Measurements from ENCODE around the gene SZRD1. TPM values are rescaled to one million over a fixed set of nuclear protein-coding genes. Genes with fewer than 3 reads are reported as not detected.

SZRD1 gene
- total RNA-seq, 1 experiment from 2014 or later = 114 TPM

- Histone ChIP-seq H3K36me3 (ENCODE audit: low read depth) (no peaks in the 10 kb centered on the region), H3K9me3 (ENCODE audit: insufficient read depth, low read depth) (no peaks in the 10 kb centered on the region), H4K20me1 (ENCODE audit: insufficient read depth) (0 out of 2 replicates have a peak, but pooled peaks cover 7% of the 10 kb centered on the region), H3K4me3 (no peak overlapping the region), H2AFZ (no peak overlapping the region), H3K4me2 (no peak overlapping the region), H3K79me2 (ENCODE audit: low read depth) (peaks cover 23% of the 10 kb centered on the region; the same call in 1 of the 2 replicates), H3K4me1 (replicated peaks; ENCODE audit: insufficient read depth) (peaks cover 9% of the 10 kb centered on the region), H3F3A (ENCODE audit: insufficient read depth, low read depth) (no peaks in the 10 kb centered on the region), H3K9me2 (ENCODE audit: insufficient read depth) (no peaks in the 10 kb centered on the region), H3K27ac (peak overlapping the region; percentile 32; the same call in 1 of the 2 replicates), H3K27me3 (ENCODE audit: insufficient read depth, low read depth) (no peaks in the 10 kb centered on the region)
- CTCF ChIA-PET = no interaction called here
- TF ChIP-seq CTCF (conservative IDR thresholded peaks at IDR 0.05) (no peak), EZH2 (IDR thresholded peaks at IDR 0.05; ENCODE audit: low read depth) (no peak)
- peak; percentile 37 to 55 for DNase-seq
- no TSS peak for BruUV-seq (replicated peaks)
- POLR2A ChIA-PET (ENCODE audit: unreplicated experiment) = interaction anchor here (0.5 to 0.7 kb wide), 3 partner anchors 27 to 1910 kb away, joined by 3 to 7 read pairs (median 4); no protein-coding TSS in a partner anchor
- intact Hi-C loops (cut with micrococcal nuclease; ENCODE audit: unreplicated experiment) = no loop called here
Measured at GRCh38 chr1:16324456-16324890, 42.6 kb upstream of the SZRD1 start.

GRCh38 chr1:16326833-16327404 lies 40.1 kb upstream of the SZRD1 start:
- no peaks in the 10 kb centered on the region for H3K36me3 ChIP-seq (ENCODE audit: low read depth)
- H3K27ac ChIP-seq = no peak overlapping the region
- intact Hi-C loops (cut with micrococcal nuclease; ENCODE audit: unreplicated experiment) = no loop called here
- no peak for DNase-seq
- no peak for TF ChIP-seq EZH2 (IDR thresholded peaks at IDR 0.05; ENCODE audit: low read depth)
- TF ChIP-seq CTCF (conservative IDR thresholded peaks at IDR 0.05) = no peak
- H3K9me3 ChIP-seq (ENCODE audit: insufficient read depth, low read depth) = no peaks in the 10 kb centered on the region
- H3K4me3 ChIP-seq = no peak overlapping the region
- no peak overlapping the region for H3K4me2 ChIP-seq
- H3K79me2 ChIP-seq (ENCODE audit: low read depth) = peaks cover 16% of the 10 kb centered on the region; the same call in 1 of the 2 replicates
- BruUV-seq (replicated peaks) = no TSS peak
- no peaks in the 10 kb centered on the region for H3K9me2 ChIP-seq (ENCODE audit: insufficient read depth)
- ChIA-PET CTCF (interaction anchor here (0.5 kb wide), 1 partner anchor 249 kb away, joined by 4 read pairs; no protein-coding TSS in a partner anchor), POLR2A (ENCODE audit: unreplicated experiment) (no interaction called here)
- H3K4me1 ChIP-seq (replicated peaks; ENCODE audit: insufficient read depth) = peaks cover 9% of the 10 kb centered on the region
- 0 out of 2 replicates have a peak, but pooled peaks cover 2% of the 10 kb centered on the region for H3F3A ChIP-seq (ENCODE audit: insufficient read depth, low read depth)
- H3K27me3 ChIP-seq (ENCODE audit: insufficient read depth, low read depth) = no peaks in the 10 kb centered on the region
- H4K20me1 ChIP-seq (ENCODE audit: insufficient read depth) = no peaks in the 10 kb centered on the region
- H2AFZ ChIP-seq = no peak overlapping the region

GRCh38 chr1:16334655-16335340 lies 32.2 kb upstream of the SZRD1 start:
- Histone ChIP-seq H2AFZ (no peak overlapping the region), H3K4me2 (peak overlapping the region; percentile 19; the same call in 1 of the 2 replicates), H3K79me2 (ENCODE audit: low read depth) (peaks cover 32% of the 10 kb centered on the region), H3K27me3 (ENCODE audit: insufficient read depth, low read depth) (no peaks in the 10 kb centered on the region), H3F3A (ENCODE audit: insufficient read depth, low read depth) (peaks cover 14% of the 10 kb centered on the region; the same call in 1 of the 2 replicates), H3K36me3 (ENCODE audit: low read depth) (no peaks in the 10 kb centered on the region), H3K4me3 (no peak overlapping the region), H3K9me2 (ENCODE audit: insufficient read depth) (no peaks in the 10 kb centered on the region), H3K27ac (peak overlapping the region; percentile 56), H3K9me3 (ENCODE audit: insufficient read depth, low read depth) (no peaks in the 10 kb centered on the region), H3K4me1 (replicated peaks; ENCODE audit: insufficient read depth) (peaks cover 12% of the 10 kb centered on the region; the same call in 1 of the 2 replicates), H4K20me1 (ENCODE audit: insufficient read depth) (peaks cover 6% of the 10 kb centered on the region; the same call in 1 of the 2 replicates)
- ChIA-PET POLR2A (ENCODE audit: unreplicated experiment) (no interaction called here), CTCF (interaction anchor here (1.0 kb wide), 1 partner anchor 14 kb away, joined by 11 read pairs; no protein-coding TSS in a partner anchor)
- no peak for TF ChIP-seq EZH2 (IDR thresholded peaks at IDR 0.05; ENCODE audit: low read depth)
- no peak for TF ChIP-seq CTCF (conservative IDR thresholded peaks at IDR 0.05)
- peak; percentile 23 to 85 for DNase-seq
- intact Hi-C loops (cut with micrococcal nuclease; ENCODE audit: unreplicated experiment) = loop anchor here (1.0 kb wide), 1 partner anchor 15 kb away; no protein-coding TSS in a partner anchor
- BruUV-seq (replicated peaks) = no TSS peak
